HG03354 (cell line): Measurements from ENCODE around the gene REV1.

Experiments used
- ATAC-seq: cut with Tn5 transposase; IDR thresholded peaks from one replicate; pipeline ENCODE4 v1.9.1; 2021; ENCODE audit warnings: mild to moderate bottlenecking; ENCODE audit not compliant: unreplicated experiment, poor library complexity, severe bottlenecking

Gene REV1

DNA sequence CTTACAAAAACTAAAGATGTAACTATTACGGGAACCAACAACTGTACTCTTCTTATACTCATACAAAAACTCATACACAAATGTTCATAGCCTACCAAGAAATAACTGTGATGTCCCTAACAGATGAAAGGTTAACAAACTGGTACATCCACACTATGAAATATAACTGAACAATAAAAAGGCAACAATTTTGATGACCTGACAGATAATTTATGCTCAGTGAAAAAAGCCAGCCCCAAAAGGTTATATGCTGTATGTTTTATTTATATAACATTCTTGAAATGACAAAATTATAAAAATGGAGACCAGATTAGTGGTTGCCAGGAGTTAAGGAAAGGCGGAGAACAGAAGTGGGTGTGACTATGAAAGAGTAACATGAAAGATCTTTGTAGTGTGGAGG is 31.3 kb downstream of the REV1 start:
- no peak for ATAC-seq

- ATAC-seq, result no peak
Observed at GRCh38 chr2:99451686-99452085, 38.1 kb downstream of the REV1 start.

GRCh38 chr2:99451280-99451679 is 38.5 kb downstream of the REV1 start:
- no peak for ATAC-seq

DNA sequence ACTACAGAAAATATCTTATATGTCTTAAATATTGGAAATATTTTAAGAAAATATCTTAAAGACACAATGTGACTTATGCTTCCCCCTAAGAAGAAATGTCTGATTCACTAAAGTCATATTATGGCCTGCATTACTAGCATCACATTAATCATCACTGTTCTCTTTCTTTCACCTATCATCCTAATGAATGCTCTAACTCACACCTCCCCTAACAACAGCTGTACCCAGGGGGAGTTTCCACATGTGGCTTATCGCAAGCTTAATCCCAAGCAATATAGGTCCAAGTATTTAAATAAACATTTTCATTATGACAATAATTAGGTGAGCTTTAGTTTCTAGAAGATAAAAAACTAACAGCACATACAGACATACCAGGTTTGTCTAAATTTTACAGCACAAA is 39.6 kb downstream of the REV1 start:
- ATAC-seq, result no peak

DNA sequence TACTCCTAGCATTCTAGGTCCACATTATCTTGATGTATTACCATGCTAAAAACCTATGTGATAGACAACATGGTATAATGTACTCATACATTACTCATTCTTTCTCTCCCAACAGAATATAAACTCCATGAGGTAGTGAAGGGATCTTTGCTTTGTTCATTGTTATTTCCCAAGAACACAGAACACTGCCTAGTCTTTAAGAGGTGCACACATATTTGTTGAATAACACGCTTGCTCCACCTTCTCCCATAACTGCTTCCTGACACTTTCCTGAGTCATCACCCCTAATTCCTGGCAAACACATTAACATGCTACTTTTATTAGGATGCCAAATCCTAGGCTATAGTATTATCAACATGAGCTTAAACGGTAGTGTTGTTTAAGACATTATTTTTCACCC is 41.3 kb downstream of the REV1 start:
- ATAC-seq, result no peak

DNA sequence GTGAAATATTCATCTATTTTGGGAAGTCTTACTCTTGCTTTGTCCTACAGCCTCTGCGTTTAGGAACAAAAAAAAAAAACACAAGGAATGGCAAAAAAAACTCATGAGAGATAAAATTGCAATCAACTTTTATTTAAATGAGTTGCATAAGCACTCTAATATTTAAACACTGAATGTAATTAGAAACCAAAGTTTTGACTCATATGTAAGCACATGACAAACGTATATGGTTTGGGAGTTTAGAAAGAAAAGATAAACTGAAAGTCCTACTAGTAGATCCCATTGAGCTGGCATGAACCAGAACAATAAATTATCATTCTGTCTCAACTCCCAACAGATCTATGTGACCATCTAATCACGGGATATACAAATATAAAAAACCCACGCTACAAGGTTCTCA is 44.8 kb downstream of the REV1 start:
- ATAC-seq, result no peak

GRCh38 chr2:99444222-99444621 is 45.6 kb downstream of the REV1 start:
- no peak for ATAC-seq

DNA sequence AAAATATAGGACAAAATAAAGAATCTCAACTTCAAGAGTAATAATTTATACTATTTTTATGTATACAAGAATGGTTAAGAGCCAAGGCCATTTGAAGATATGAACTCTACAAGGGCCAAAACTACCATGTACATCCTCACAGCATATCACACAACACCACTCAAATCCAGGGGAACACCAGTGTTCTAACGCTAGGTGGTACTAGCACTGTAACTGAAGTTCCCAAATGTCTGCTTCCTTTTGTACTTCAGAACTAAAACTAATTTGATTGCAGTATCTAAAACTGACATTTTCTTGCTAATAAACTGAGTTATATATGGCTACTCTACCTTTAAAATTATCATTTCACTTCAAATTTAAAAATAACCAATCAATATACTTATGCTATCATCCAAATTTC is 47.0 kb downstream of the REV1 start:
- no peak for ATAC-seq

DNA sequence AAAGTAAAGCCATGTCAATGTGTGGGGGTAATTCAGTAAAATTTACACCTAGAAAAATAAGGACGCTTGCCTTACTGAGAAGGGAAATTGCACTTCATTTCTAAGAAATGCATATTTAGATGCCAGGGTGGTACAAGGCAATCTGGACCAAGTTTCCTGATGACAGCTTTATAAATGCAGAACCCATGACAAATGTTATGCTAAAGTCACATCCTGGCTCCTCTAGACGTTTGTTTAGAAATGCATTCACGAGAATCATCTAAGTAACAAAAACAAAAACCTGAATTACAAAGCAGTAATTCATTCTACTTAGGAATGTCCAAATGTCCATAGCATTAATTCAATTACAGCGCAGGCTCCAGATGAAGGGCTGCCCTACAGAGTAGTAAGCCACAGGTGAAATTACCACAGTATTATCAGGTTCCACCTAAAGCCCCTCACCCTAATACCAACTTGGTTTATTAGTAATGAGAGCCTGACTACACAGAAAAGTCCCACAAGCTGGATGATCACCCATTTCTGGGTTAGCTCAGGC is 49.8 kb downstream of the REV1 start:
- no peak for ATAC-seq

DNA sequence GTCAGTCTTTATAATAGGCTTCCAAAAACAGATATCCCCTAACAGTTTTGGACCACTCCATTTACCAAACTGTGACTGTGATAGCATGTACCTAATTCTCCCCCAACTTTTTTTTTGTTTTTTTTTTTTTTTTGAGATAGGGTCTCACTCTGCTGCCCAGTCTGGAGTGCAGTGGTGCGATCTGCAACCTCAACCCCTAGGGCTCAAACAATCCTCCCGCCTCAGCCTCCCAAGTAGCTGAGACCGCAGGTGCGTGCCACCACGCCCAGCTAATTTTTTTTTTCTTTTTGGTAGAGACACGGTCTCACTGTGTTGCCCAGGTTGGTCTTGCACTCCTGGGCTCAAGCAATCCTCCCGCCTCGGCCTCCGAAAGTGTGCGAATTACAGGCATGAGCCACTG is 52.9 kb downstream of the REV1 start:
- no peak for ATAC-seq

GRCh38 chr2:99433340-99433739 is 56.5 kb downstream of the REV1 start:
- no peak for ATAC-seq

- ATAC-seq, result no peak
Observed at GRCh38 chr2:99431587-99432275, 58.1 kb downstream of the REV1 start.

- ATAC-seq, result no peak
Observed at GRCh38 chr2:99430614-99431291, 59.1 kb downstream of the REV1 start.

GRCh38 chr2:99425022-99425421 is 64.8 kb downstream of the REV1 start:
- ATAC-seq, result no peak

DNA sequence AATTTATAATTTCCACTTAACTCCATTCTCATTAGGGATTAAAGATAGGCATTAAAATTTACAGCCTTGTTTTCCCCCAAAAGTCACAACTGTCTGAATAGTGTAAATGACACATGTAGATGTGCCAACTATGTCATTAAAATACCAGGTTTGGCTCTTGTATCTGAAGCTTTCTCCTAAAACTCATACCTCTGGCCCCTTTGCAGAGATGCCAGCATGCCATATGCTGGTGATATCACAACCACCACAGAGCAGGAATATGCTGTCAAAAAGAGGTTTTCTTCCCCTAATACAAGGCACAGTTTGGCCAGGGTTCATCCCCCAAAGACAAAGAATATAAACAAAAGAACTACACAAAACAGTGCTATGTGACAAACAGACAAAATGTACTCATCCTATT is 65.4 kb downstream of the REV1 start:
- ATAC-seq, result no peak

GRCh38 chr2:99422599-99422998 is 67.2 kb downstream of the REV1 start:
- ATAC-seq, result no peak

DNA sequence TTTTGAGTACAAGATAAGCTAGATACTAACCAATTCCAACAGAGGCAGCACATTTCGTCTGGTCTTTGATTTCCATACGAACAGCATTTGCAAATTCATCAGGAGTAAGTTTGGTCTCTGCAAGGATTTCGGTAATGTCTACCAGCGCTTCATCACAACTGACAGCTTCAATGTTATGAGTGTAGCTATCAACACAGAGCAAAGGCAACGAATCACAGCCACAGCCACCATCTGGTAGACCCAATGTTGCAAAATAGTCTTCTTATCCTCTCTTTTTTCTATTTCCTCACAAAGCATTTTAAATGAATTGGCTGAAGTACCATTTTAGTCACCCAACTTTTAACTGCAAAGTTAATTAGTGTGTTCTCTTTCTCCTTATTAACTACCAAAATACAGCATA is 68.3 kb downstream of the REV1 start:
- ATAC-seq, result no peak

DNA sequence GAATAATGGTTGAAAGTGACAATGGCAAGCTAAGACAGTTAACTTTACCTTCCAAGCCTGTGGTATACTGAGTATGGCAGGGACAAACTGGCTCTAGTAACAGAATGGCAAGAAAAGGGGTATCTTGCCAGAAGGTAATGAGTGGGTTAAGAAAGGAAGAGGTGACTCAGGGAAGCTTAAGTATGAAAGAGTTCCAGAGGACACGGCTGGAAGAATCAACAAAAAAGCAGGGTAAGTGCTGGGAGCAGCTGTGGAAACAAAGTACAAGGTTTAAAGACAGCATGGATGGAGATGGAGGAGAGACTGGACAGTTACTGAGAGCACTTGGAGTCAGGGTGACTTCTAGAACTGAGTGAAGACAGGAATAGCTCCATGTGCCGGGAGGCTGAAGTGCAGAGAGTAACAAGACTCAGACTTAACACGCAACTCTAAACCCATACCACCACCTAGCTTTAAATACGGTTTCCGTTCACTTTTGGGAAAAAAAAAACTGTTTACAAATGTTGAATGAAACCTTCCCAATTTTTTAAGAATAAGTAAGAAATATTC is 69.0 kb downstream of the REV1 start:
- ATAC-seq, result no peak

GRCh38 chr2:99420031-99420430 is 69.8 kb downstream of the REV1 start:
- ATAC-seq, result no peak

GRCh38 chr2:99417396-99417795 is 72.4 kb downstream of the REV1 start:
- ATAC-seq, result no peak

- no peak for ATAC-seq
Observed at GRCh38 chr2:99414566-99414965, 75.3 kb downstream of the REV1 start.
